H9 (cell line): Measurements from ENCODE around the gene ULK4. TPM values are rescaled to one million over a fixed set of nuclear protein-coding genes. Genes with fewer than 3 reads are reported as not detected.

Source experiments
- DNase-seq: peaks from one replicate; pipeline ENCODE4 v3.0.0-alpha.2; 2017
- H2AFZ ChIP-seq: one replicate; pipeline ENCODE4 v1.6.1; 2013; ENCODE audit warnings: mild to moderate bottlenecking, low read length, control low read depth, moderate library complexity
- H2AK5ac ChIP-seq: 2 replicates; pipeline ENCODE4 v1.6.1; 2013; ENCODE audit warnings: low read length, control low read depth, mixed read lengths; ENCODE audit not compliant: insufficient read length
- H2BK120ac ChIP-seq: one replicate; pipeline ENCODE4 v1.6.1; 2013; ENCODE audit warnings: low read depth, mild to moderate bottlenecking, low read length, control low read depth, inconsistent platforms; ENCODE audit not compliant: poor library complexity, severe bottlenecking
- H2BK12ac ChIP-seq: 2 replicates; pipeline ENCODE4 v1.6.1; 2013; ENCODE audit warnings: low read length, control low read depth, mixed read lengths, low read depth; ENCODE audit not compliant: insufficient read length
- H2BK15ac ChIP-seq: 2 replicates; pipeline ENCODE4 v1.6.1; 2013; ENCODE audit warnings: low read depth, low read length, control low read depth
- H2BK20ac ChIP-seq: one replicate; pipeline ENCODE4 v1.6.1; 2013; ENCODE audit warnings: low read depth, mild to moderate bottlenecking, low read length, control low read depth, inconsistent platforms; ENCODE audit not compliant: poor library complexity, severe bottlenecking
- H2BK5ac ChIP-seq: 2 replicates; pipeline ENCODE4 v1.6.1; 2013; ENCODE audit warnings: low read length, control low read depth, mixed read lengths; ENCODE audit not compliant: insufficient read length
- H3K14ac ChIP-seq: 2 replicates; pipeline ENCODE4 v1.6.1; 2013; ENCODE audit warnings: low read length, control low read depth; ENCODE audit not compliant: insufficient read depth
- H3K18ac ChIP-seq: 2 replicates; pipeline ENCODE4 v1.6.1; 2013; ENCODE audit warnings: low read depth, mild to moderate bottlenecking, mixed read lengths, low read length, control low read depth; ENCODE audit not compliant: insufficient read length
- H3K23ac ChIP-seq: 2 replicates; pipeline ENCODE4 v1.6.1; 2013; ENCODE audit warnings: low read length, control low read depth, mixed read lengths, low read depth; ENCODE audit not compliant: insufficient read length
- H3K23me2 ChIP-seq: 2 replicates; pipeline ENCODE4 v1.6.1; 2013; ENCODE audit warnings: low read depth, mild to moderate bottlenecking, mixed read lengths, low read length, control low read depth; ENCODE audit not compliant: insufficient read length, poor library complexity, severe bottlenecking
- H3K27ac ChIP-seq: 2 replicates; pipeline ENCODE4 v1.5.1; 2013; ENCODE audit warnings: low read length, control low read depth, mixed read lengths, low read depth; ENCODE audit not compliant: insufficient read length
- H3K27me3 ChIP-seq: 2 replicates; pipeline ENCODE4 v1.6.1; 2013; ENCODE audit warnings: low read length, control low read depth, inconsistent platforms; ENCODE audit not compliant: insufficient read depth
- H3K4ac ChIP-seq: 2 replicates; pipeline ENCODE4 v1.6.1; 2013; ENCODE audit warnings: low read depth, mild to moderate bottlenecking, control low read depth, inconsistent platforms, low read length, moderate library complexity
- H3K4me1 ChIP-seq: 2 replicates; pipeline ENCODE4 v1.6.1; 2013; ENCODE audit warnings: low read length, control low read depth, inconsistent platforms; ENCODE audit not compliant: insufficient read depth
- H3K4me2 ChIP-seq: 2 replicates; pipeline ENCODE4 v1.6.1; 2013; ENCODE audit warnings: low read length, control low read depth, mixed read lengths; ENCODE audit not compliant: insufficient read length, insufficient read depth
- H3K56ac ChIP-seq: 2 replicates; pipeline ENCODE4 v1.6.1; 2013; ENCODE audit warnings: low read depth, mild to moderate bottlenecking, mixed read lengths, low read length, control low read depth; ENCODE audit not compliant: insufficient read length
- H3K79me1 ChIP-seq: 2 replicates; pipeline ENCODE4 v1.6.1; 2013; ENCODE audit warnings: low read depth, mild to moderate bottlenecking, moderate library complexity, low read length, control low read depth, inconsistent platforms; ENCODE audit not compliant: insufficient read depth, poor library complexity, severe bottlenecking
- H3K79me2 ChIP-seq: 2 replicates; pipeline ENCODE4 v1.6.1; 2013; ENCODE audit warnings: low read length, control low read depth, inconsistent platforms; ENCODE audit not compliant: insufficient read depth
- H3K9ac ChIP-seq: 2 replicates; pipeline ENCODE4 v1.6.1; 2013; ENCODE audit warnings: low read length, control low read depth, mixed read lengths; ENCODE audit not compliant: insufficient read length; ENCODE audit errors: extremely low read depth
- H3K9me3 ChIP-seq: one replicate; pipeline ENCODE4 v1.6.1; 2013; ENCODE audit warnings: low read depth, low read length, inconsistent platforms; ENCODE audit not compliant: control insufficient read depth
- H3T11ph ChIP-seq: one replicate; pipeline ENCODE4 v1.6.1; 2013; ENCODE audit warnings: mild to moderate bottlenecking, low read length, control low read depth, inconsistent platforms
- H4K20me1 ChIP-seq: one replicate; pipeline ENCODE4 v1.6.1; 2013; ENCODE audit not compliant: control insufficient read depth, insufficient read length, insufficient read depth
- H4K5ac ChIP-seq: 2 replicates; pipeline ENCODE4 v1.6.1; 2013; ENCODE audit warnings: low read depth, mild to moderate bottlenecking, mixed read lengths, low read length, control low read depth; ENCODE audit not compliant: insufficient read length
- H4K8ac ChIP-seq: replicated peaks from 2 replicates; pipeline ENCODE4 v1.6.1; 2013; ENCODE audit warnings: low read length, control low read depth, mixed read lengths, low read depth; ENCODE audit not compliant: insufficient read length
- H4K91ac ChIP-seq: 2 replicates; pipeline ENCODE4 v1.6.1; 2013; ENCODE audit warnings: low read depth, mild to moderate bottlenecking, moderate library complexity, mixed read lengths, low read length, control low read depth; ENCODE audit not compliant: insufficient read length
- H3K27ac Mint-ChIP-seq, 3 experiments: 2 replicates in 2 of 3; 3 replicates in 1 of 3; pipeline ENCODE4 v1.8.0; 2020 to 2021; ENCODE audit warnings: mixed read lengths in 3 of 3, mild to moderate bottlenecking in 1 of 3, moderate library complexity in 1 of 3
- H3K27me3 Mint-ChIP-seq: 2 replicates; pipeline ENCODE4 v1.8.0; 2021; ENCODE audit warnings: low read depth, mild to moderate bottlenecking, moderate library complexity, mixed read lengths
- H3K36me3 Mint-ChIP-seq, 3 experiments: 2 replicates in 2 of 3; 3 replicates in 1 of 3; pipeline ENCODE4 v1.8.0; 2020 to 2021; ENCODE audit warnings: low read depth in 3 of 3, mixed read lengths in 3 of 3; ENCODE audit not compliant: insufficient read depth in 1 of 3
- H3K4me1 Mint-ChIP-seq, 2 experiments: 2 replicates each; pipeline ENCODE4 v1.8.0; 2020; ENCODE audit warnings: mixed read lengths in 2 of 2
- H3K4me3 Mint-ChIP-seq, 2 experiments: 2 replicates in 1 of 2; 3 replicates in 1 of 2; pipeline ENCODE4 v1.8.0; 2020 to 2021; ENCODE audit warnings: mild to moderate bottlenecking in 2 of 2, mixed read lengths in 2 of 2, moderate library complexity in 1 of 2
- H3K9me3 Mint-ChIP-seq, 2 experiments: 2 replicates in 1 of 2; 3 replicates in 1 of 2; pipeline ENCODE4 v1.8.0; 2020; ENCODE audit warnings: mild to moderate bottlenecking in 2 of 2, mixed read lengths in 2 of 2, moderate library complexity in 1 of 2
- CTCF ChIP-seq: fragments of 200-600 bp; sonication (generic); conservative IDR thresholded peaks from 3 replicates; pipeline ENCODE4 v1.8.0; 2021; ENCODE audit warnings: antibody characterized with exemption, mild to moderate bottlenecking
- WGBS: extraction: QIAGEN DNeasy Blood & Tissue Kit; methylation state at CpG from one replicate; pipeline ENCODE4 v1.1.7; 2013; ENCODE audit warnings: missing lambda C conversion rate, low lambda C conversion rate, mixed read lengths; ENCODE audit not compliant: insufficient read length; ENCODE audit errors: extremely low coverage; 5-methylcytosine and 5-hydroxymethylcytosine counted together
- total RNA-seq: library from RNA; stranded (reverse); gene quantifications from 2 replicates; pipeline ENCODE4 v1.2.1, GENCODE V29; 2021

The ULK4 gene
- total RNA-seq, 1 experiment from 2014 or later = 12.9 TPM

GRCh38 chr3:41467481-41467880 lies 494.4 kb downstream of the ULK4 start:
- peaks cover 23 to 30% of the 10 kb centered on the region in 2 experiments for H3K9me3 Mint-ChIP-seq
- Histone ChIP-seq H3K79me2 (no peaks in the 10 kb centered on the region), H3K9ac (no peak overlapping the region), H2BK20ac (no peak overlapping the region), H2BK120ac (no peak overlapping the region), H3K14ac (no peak overlapping the region), H4K8ac (no peak overlapping the region), H3K4me1 (no peaks in the 10 kb centered on the region), H3K4me2 (no peak overlapping the region), H3K18ac (no peak overlapping the region), H4K91ac (no peak overlapping the region), H2BK5ac (no peak overlapping the region), H2AK5ac (no peak overlapping the region), H3T11ph (no peak overlapping the region), H4K5ac (no peak overlapping the region), H3K9me3 (no peaks in the 10 kb centered on the region), H3K56ac (no peak overlapping the region), H3K27ac (no peak overlapping the region), H2BK12ac (no peak overlapping the region), H3K4ac (no peak overlapping the region), H3K27me3 (no peaks in the 10 kb centered on the region), H2BK15ac (no peak overlapping the region), H3K23me2 (no peaks in the 10 kb centered on the region), H3K23ac (no peak overlapping the region), H2AFZ (no peak overlapping the region), H3K79me1 (no peaks in the 10 kb centered on the region), H4K20me1 (no peaks in the 10 kb centered on the region)
- no peaks in the 10 kb centered on the region for H3K27me3 Mint-ChIP-seq
- no peak overlapping the region for H3K4me3 Mint-ChIP-seq
- WGBS = no CpG with 5 or more reads among the region's 1 CpG
- TF ChIP-seq CTCF = no peak
- no peak for DNase-seq
- no peaks in the 10 kb centered on the region for H3K4me1 Mint-ChIP-seq
- H3K27ac Mint-ChIP-seq = no peak overlapping the region
- H3K36me3 Mint-ChIP-seq = peaks cover 4 to 35% (median 15%) of the 10 kb centered on the region in 3 experiments
